ENCODE data around the gene CENPS. TPM values are rescaled to one million over a fixed set of nuclear protein-coding genes. Genes with fewer than 3 reads are reported as not detected.

The CENPS gene
- total and polyA plus RNA-seq, 2 of the 8 experiments (the other 6 are each of a cell fraction or from before 2014, with no cell fraction given): 7.8 to 20.3 TPM

DNA sequence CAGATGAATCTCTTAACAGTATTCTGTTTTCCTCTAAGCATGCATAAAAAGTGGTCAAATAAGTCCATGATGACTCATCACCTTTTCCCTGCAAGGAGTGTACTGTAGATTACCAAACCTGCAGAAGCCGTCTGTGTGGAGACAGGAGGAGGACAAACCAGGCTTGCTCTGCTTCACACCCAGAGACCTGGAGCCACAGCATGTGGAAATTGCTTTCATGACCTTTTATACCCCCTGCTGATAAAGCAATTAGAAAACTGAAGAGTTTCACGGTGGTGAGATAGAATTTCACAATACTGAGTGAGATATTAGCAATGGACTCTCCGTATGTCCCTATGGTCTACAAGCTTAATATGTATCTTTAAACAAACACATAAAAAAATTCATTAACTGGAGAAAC, 29.0 kb downstream of the CENPS start (continued):
- TF ChIP-seq CHD7 (IDR thresholded peaks at IDR 0.05; ENCODE audit: insufficient replicate concordance, low read length) (no peak), CHD2 (IDR thresholded peaks at IDR 0.05; ENCODE audit: low read length) (no peak), PHF8 (conservative IDR thresholded peaks at IDR 0.05; ENCODE audit: low read depth, low read length) (no peak), CBX5 (IDR thresholded peaks at IDR 0.05; ENCODE audit: low read depth, low read length) (no peak), HDAC2 (IDR thresholded peaks at IDR 0.05; ENCODE audit: borderline replicate concordance in 1 of 2, low read depth in 2 of 2, low read length in 2 of 2) (no peak), MAX (IDR thresholded peaks at IDR 0.05) (no peak)
- TF ChIP-seq, protein P1, sequence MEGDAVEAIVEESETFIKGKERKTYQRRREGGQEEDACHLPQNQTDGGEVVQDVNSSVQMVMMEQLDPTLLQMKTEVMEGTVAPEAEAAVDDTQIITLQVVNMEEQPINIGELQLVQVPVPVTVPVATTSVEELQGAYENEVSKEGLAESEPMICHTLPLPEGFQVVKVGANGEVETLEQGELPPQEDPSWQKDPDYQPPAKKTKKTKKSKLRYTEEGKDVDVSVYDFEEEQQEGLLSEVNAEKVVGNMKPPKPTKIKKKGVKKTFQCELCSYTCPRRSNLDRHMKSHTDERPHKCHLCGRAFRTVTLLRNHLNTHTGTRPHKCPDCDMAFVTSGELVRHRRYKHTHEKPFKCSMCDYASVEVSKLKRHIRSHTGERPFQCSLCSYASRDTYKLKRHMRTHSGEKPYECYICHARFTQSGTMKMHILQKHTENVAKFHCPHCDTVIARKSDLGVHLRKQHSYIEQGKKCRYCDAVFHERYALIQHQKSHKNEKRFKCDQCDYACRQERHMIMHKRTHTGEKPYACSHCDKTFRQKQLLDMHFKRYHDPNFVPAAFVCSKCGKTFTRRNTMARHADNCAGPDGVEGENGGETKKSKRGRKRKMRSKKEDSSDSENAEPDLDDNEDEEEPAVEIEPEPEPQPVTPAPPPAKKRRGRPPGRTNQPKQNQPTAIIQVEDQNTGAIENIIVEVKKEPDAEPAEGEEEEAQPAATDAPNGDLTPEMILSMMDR (IDR thresholded peaks at IDR 0.05; ENCODE audit: control extremely low read depth in 1 of 3, insufficient read depth in 1 of 3, low read depth in 1 of 3, low read length in 3 of 3): no peak
- TF ChIP-seq, protein P2, sequence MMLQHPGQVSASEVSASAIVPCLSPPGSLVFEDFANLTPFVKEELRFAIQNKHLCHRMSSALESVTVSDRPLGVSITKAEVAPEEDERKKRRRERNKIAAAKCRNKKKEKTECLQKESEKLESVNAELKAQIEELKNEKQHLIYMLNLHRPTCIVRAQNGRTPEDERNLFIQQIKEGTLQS (IDR thresholded peaks at IDR 0.05; ENCODE audit: insufficient read depth, low read depth, low read length): no peak

Measured in H1 (cell line).